HG02759 (cell line): ENCODE results near the gene AIFM2.

Experiments
- ATAC-seq: cut with Tn5 transposase; IDR thresholded peaks from one replicate; pipeline ENCODE4 v1.9.1; 2021; ENCODE audit warnings: mild to moderate bottlenecking, moderate library complexity; ENCODE audit not compliant: unreplicated experiment

AIFM2 gene

GRCh38 chr10:70146489-70147258, 14.0 kb upstream of the AIFM2 start, which contains the start of gene TYSND1:
TYSND1 (minus strand) TSS chr10:70146700; CDS start chr10:70146586, 114 bp downstream.
- ATAC-seq = peak; percentile 92

- ATAC-seq = peak; percentile 60
Observed at GRCh38 chr10:70145666-70146488, 13.3 kb upstream of the AIFM2 start.

GRCh38 chr10:70145166-70145665, 12.6 kb upstream of the AIFM2 start:
- ATAC-seq = no peak

GRCh38 chr10:70144372-70145110, 11.9 kb upstream of the AIFM2 start:
- ATAC-seq = no peak

- no peak for ATAC-seq
Observed at GRCh38 chr10:70142555-70142954, 9.9 kb upstream of the AIFM2 start.

DNA sequence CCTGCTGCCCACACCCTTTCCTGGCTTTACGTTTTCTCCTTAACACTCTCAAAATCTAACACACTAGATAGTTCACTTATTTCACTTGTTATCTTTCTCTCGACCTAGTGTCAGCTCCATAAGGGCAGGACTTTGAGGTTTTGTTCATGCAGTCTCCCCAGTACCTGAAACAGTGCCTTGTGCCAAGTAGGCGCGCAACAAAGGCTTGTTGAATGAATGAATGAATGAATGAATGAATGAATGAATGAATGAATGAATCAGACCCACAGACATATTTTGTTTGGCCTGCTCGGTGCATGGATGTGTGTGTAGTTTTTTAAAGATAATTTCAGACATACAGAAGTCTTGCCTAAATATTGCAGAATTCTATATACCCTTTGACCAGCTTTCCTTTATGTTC, 7.7 kb upstream of the AIFM2 start:
- ATAC-seq = no peak

DNA sequence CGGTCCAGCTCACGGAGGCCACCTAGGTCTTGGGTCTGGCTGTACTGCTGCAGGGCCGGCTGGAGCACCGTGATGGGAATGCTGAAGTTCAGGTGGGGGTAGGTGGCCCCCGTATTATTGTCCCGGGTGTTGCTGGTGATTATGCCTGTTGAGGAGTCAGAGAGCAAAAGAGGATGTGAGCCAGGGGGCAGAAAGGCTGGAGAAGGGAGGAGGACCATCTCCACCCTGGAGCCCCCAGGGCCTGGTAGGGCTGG, 7.3 kb upstream of the AIFM2 start:
- ATAC-seq = no peak

- ATAC-seq = no peak
Observed at GRCh38 chr10:70139151-70139996, 6.7 kb upstream of the AIFM2 start.

DNA sequence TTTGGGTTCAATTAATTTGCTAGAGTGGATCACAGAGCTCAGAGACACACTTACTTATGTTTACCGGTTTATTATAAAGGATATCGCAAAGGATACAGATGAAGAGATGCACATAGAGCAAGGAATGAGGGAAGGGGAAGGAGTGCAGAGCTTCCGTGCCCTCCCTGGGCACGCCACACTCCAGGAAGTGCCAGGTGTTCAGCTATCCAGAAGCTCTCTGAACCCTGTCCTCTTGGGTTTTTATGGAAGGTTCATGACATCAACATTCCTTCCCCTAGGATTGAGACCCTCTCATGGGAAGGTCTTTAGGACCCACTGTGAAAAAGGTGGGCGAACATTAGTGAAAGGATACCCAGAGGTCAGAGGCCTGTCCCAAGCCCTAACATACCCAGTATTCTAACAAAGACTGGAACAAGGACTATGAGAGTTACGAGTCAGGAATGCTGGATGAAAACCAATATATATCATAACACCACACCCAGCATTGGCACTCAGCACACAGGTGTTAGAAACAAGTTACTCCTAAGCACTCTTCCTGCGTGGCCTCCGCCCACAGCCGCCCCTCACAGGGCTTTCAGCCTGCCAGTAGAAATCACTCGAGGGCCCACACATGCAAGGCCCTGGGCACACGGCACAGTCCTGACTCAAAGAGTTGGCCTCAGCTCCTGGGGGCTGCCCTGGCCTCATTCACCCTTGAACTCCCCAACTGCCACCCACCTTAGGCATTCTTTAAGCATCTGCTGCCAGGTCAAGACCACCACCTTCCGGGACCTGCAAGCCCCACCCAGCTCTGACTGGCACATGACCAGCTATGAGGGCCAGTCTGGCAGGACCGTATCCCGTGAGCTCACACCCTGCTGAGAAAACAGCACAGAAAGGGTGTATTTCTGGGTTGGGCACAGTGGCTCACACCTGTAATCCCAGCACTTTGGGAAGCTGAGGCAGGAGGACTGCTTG, 5.6 kb upstream of the AIFM2 start:
- ATAC-seq = no peak

DNA sequence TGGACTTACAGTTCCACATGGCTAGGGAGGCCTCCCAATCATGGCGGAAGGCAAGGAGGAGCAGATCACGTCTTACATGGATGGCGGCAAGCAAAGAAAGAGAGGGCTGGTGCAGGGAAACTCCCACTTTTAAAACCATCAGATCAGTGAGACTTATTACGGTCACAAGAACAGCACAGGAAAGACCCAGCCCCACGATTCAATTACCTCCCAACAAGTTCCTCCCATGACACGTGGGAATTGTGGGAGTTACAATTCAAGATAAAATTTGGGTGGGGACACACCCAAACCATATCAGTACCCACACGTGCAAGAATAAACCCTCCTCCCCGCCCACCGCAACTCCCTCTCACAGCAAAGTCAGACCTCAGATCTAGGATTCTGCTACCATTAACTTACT, 4.5 kb upstream of the AIFM2 start:
- no peak for ATAC-seq

DNA sequence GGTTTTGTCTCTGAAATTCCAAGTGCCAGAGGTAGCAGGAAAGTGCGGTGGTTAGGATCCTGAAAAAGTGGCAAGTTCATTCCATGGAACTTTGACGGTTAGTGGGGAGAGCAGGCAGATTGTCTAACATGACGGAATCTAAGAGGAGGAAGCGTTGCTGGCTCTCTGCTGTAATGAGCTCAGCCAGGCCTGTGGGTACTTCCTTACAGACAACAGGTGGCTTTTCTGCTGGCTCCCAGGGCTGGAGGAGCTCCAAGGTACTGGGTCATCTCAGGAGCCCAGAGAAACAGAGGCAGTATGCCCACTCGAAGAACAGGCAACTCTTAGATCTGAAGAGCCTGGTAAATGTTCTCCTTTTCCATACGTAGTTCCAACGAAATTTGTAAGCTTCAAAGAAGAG, 3.1 kb upstream of the AIFM2 start:
- ATAC-seq = no peak

- ATAC-seq = no peak
Observed at GRCh38 chr10:70135046-70135445, 2.4 kb upstream of the AIFM2 start.

- no peak for ATAC-seq
Observed at GRCh38 chr10:70131560-70131937, 1.1 kb downstream of the AIFM2 start.

- ATAC-seq = no peak
Observed at GRCh38 chr10:70130878-70131559, 1.6 kb downstream of the AIFM2 start.

DNA sequence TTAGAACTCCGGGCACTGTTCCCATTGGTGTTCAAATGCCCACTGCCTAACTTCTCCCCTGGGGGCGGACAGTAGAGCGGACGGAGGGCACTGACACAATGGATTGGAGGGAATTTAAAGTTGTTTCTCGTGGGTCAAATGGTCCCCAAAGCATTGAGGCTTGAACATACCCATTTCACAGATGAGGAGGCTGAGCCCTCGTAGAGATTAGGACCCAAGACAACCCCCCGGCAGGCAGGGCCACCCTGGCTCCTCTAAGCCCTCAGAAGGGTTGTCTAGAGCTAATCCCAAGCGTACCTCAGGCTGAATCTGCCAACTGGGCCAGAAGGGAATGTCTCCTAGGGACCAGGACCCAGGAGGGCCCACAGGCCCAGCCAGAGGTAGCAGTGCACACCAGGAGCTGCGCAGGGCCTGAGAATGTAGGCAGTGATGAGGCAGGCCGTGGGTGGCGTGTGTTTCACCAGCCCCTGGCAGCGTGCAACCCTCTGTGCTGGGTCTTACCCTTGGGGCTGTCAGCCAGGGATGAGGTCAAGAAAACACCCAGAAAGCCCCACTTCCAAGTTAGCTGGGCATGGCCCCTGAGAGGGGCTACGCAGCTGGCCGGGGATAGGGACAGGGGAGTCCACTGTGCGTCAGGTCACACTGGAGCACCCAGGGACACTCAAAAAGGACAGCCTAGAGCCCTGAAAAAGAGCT, 5.8 kb downstream of the AIFM2 start:
- ATAC-seq = no peak

GRCh38 chr10:70125918-70126552, 6.6 kb downstream of the AIFM2 start:
- peak; percentile 44 for ATAC-seq

DNA sequence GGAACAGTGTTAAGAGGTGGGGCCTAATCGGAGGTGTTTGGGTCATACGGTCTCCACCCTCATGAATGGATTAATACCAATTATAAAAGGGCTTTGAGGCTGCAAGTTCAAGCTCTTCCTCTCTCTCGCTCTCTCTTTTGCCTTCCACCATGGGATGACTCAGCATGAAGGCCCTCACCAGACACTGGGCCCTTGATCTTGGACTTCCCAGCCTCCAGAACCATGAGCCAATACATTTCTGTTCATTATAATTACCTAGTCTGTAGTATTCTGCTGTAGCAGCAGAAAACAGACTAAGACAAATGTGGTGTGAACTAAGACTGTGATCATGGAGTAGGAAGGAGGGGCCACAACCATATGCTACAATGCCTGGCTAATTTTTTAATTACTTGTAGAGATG, 7.7 kb downstream of the AIFM2 start:
- no peak for ATAC-seq

DNA sequence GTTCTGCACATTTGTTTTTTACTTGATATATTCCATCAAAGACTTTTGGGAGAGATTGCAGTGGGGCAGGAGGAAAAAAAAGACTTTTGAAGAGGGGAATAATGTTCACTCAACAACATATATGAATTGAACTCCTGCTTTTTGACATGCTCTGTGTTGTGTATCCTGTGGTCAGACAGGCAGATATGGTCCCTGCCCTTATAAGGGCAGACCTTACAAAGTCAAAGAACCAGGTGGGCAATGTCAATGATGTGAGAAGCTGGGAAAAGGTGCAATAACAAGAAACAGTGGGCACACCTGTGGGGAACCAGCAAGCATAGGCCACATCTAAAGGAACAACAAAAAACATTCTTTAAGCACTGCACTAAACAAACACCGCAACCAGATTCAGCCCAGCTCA, 8.2 kb downstream of the AIFM2 start:
- ATAC-seq = no peak
